GM23338 (cell line): ENCODE data around the gene ASB9. TPM values are rescaled to one million over a fixed set of nuclear protein-coding genes. Genes with fewer than 3 reads are reported as not detected.
"Not testable (repeated sequence)": the region's sequence is repeated elsewhere in the genome, so short reads cannot be mapped to it uniquely, and the experiment has no call there.

Experiments
- ATAC-seq: fragments of 200-7000 bp; cut with Tn5 transposase; 3 replicates; pipeline ENCODE4 v1.9.1; 2020
- DNase-seq: peaks from one replicate; pipeline ENCODE4 v3.0.0-alpha.2; 2015; ENCODE audit warnings: low spot score
- H2AFZ ChIP-seq: fragments of 200-600 bp; sonication (generic); 2 replicates; pipeline ENCODE4 v1.8.0; 2016; ENCODE audit warnings: antibody characterized with exemption, mild to moderate bottlenecking, moderate library complexity
- H3F3A ChIP-seq: fragments of 200-600 bp; sonication (generic); replicated peaks from 2 replicates; pipeline ENCODE4 v1.8.0; 2017; ENCODE audit warnings: antibody characterized with exemption, mixed run types, low read depth
- H3K27ac ChIP-seq: fragments of 200-600 bp; sonication (generic); 2 replicates; pipeline ENCODE4 v1.6.1; 2016; ENCODE audit warnings: low read depth
- H3K27me3 ChIP-seq: fragments of 200-600 bp; sonication (generic); 2 replicates; pipeline ENCODE4 v1.8.0; 2016; ENCODE audit warnings: mild to moderate bottlenecking, mixed run types, moderate library complexity; ENCODE audit not compliant: insufficient read depth
- H3K36me3 ChIP-seq: fragments of 200-600 bp; sonication (generic); 2 replicates; pipeline ENCODE4 v1.8.0; 2016; ENCODE audit warnings: mild to moderate bottlenecking; ENCODE audit not compliant: insufficient read depth
- H3K4me1 ChIP-seq: fragments of 200-600 bp; sonication (generic); 2 replicates; pipeline ENCODE4 v1.8.0; 2016; ENCODE audit warnings: mild to moderate bottlenecking, moderate library complexity; ENCODE audit not compliant: insufficient read depth
- H3K4me2 ChIP-seq: fragments of 200-600 bp; sonication (generic); 2 replicates; pipeline ENCODE4 v1.7.1; 2017; ENCODE audit warnings: mixed run types
- H3K4me3 ChIP-seq: fragments of 200-600 bp; sonication (generic); 2 replicates; pipeline ENCODE4 v1.6.1; 2016; ENCODE audit warnings: mixed run types
- H3K79me2 ChIP-seq: fragments of 200-600 bp; sonication (generic); replicated peaks from 2 replicates; pipeline ENCODE4 v1.8.0; 2017; ENCODE audit warnings: mild to moderate bottlenecking; ENCODE audit not compliant: insufficient read depth
- H3K9me2 ChIP-seq: fragments of 200-600 bp; sonication (generic); 2 replicates; pipeline ENCODE4 v1.8.0; 2017; ENCODE audit not compliant: insufficient read depth
- H4K20me1 ChIP-seq: fragments of 200-600 bp; sonication (generic); replicated peaks from 2 replicates; pipeline ENCODE4 v1.8.0; 2017; ENCODE audit warnings: mild to moderate bottlenecking; ENCODE audit not compliant: insufficient read depth
- H3K27ac Mint-ChIP-seq: 2 replicates; pipeline ENCODE4 v1.8.0; 2020; ENCODE audit warnings: inconsistent platforms, mild to moderate bottlenecking, moderate library complexity, mixed read lengths
- H3K27me3 Mint-ChIP-seq: 3 replicates; pipeline ENCODE4 v1.8.0; 2022; ENCODE audit warnings: low read depth, mild to moderate bottlenecking, moderate library complexity, mixed read lengths, inconsistent platforms; ENCODE audit not compliant: insufficient read depth, poor library complexity
- H3K36me3 Mint-ChIP-seq: 3 replicates; pipeline ENCODE4 v1.8.0; 2021; ENCODE audit warnings: low read depth, mild to moderate bottlenecking, inconsistent platforms, moderate library complexity, mixed read lengths
- H3K4me1 Mint-ChIP-seq: 3 replicates; pipeline ENCODE4 v1.8.0; 2020; ENCODE audit warnings: mild to moderate bottlenecking, inconsistent platforms, mixed read lengths
- H3K4me3 Mint-ChIP-seq: 3 replicates; pipeline ENCODE4 v1.8.0; 2021; ENCODE audit warnings: moderate library complexity, mild to moderate bottlenecking, inconsistent platforms, mixed read lengths
- H3K9me3 Mint-ChIP-seq: 3 replicates; pipeline ENCODE4 v1.8.0; 2020; ENCODE audit warnings: moderate library complexity, mild to moderate bottlenecking, inconsistent platforms, mixed read lengths
- ZNF114 ChIP-seq: fragments of 250-450 bp; sonication (Bioruptor Pico); IDR thresholded peaks from 2 replicates; pipeline ENCODE4 v1.5.0; 2020; ENCODE audit warnings: mild to moderate bottlenecking, moderate library complexity
- ZNF462 ChIP-seq: fragments of 250-450 bp; sonication (Bioruptor Pico); IDR thresholded peaks from 2 replicates; pipeline ENCODE4 v1.5.0; 2020; ENCODE audit warnings: mild to moderate bottlenecking, moderate library complexity
- polyA plus RNA-seq: library from polyadenylated mRNA; unstranded; fragments of >200 nt; fragmentation: Nextera tagmentation; extraction: Ambion mirVana; gene quantifications from 2 replicates; pipeline ENCODE4 v1.2.1, GENCODE V29; 2016
- total RNA-seq: library from RNA; depleted of rRNA; stranded (reverse); fragments of >200 nt; shearing (Covaris generic); gene quantifications from 2 replicates; pipeline ENCODE4 v1.2.3, GENCODE V29; 2014

The ASB9 gene
- total and polyA plus RNA-seq, 2 experiments from 2014 or later: 0.37 to 0.42 TPM

GRCh38 chrX:15277604-15278003 is 7.7 kb upstream of the ASB9 start:
- H4K20me1 ChIP-seq: no peaks in the 10 kb centered on the region
- H3K79me2 ChIP-seq: no peaks in the 10 kb centered on the region
- H3K4me3 ChIP-seq: no peak overlapping the region
- no peak overlapping the region for H3K4me2 ChIP-seq
- no peaks in the 10 kb centered on the region for H3F3A ChIP-seq
- Mint-ChIP-seq H3K9me3 (no peaks in the 10 kb centered on the region), H3K4me1 (no peaks in the 10 kb centered on the region), H3K27ac (no peak overlapping the region), H3K36me3 (no peaks in the 10 kb centered on the region), H3K27me3 (no peaks in the 10 kb centered on the region), H3K4me3 (no peak overlapping the region)
- DNase-seq (no peak), ATAC-seq (no peak)
- no peaks in the 10 kb centered on the region for H3K36me3 ChIP-seq
- TF ChIP-seq ZNF462: no peak
- no peak overlapping the region for H2AFZ ChIP-seq
- no peaks in the 10 kb centered on the region for H3K27me3 ChIP-seq
- no peak overlapping the region for H3K27ac ChIP-seq
- H3K9me2 ChIP-seq: no peaks in the 10 kb centered on the region
- H3K4me1 ChIP-seq: no peaks in the 10 kb centered on the region

GRCh38 chrX:15274946-15275345 is 5.1 kb upstream of the ASB9 start:
- TF ChIP-seq ZNF114 (CRISPR knock-in tag): no peak
- no peaks in the 10 kb centered on the region for H3K36me3 ChIP-seq
- Mint-ChIP-seq H3K9me3 (no peaks in the 10 kb centered on the region), H3K36me3 (no peaks in the 10 kb centered on the region), H3K4me1 (peaks cover 5% of the 10 kb centered on the region; the same call in 2 of the 3 replicates), H3K27ac (no peak overlapping the region), H3K27me3 (peaks cover 1% of the 10 kb centered on the region), H3K4me3 (no peak overlapping the region)
- H3K4me2 ChIP-seq: no peak overlapping the region
- no peaks in the 10 kb centered on the region for H4K20me1 ChIP-seq
- H3K4me3 ChIP-seq: no peak overlapping the region
- H2AFZ ChIP-seq: no peak overlapping the region
- no peaks in the 10 kb centered on the region for H3K9me2 ChIP-seq
- no peak for ATAC-seq
- no peak for DNase-seq
- no peaks in the 10 kb centered on the region for H3K79me2 ChIP-seq
- no peak overlapping the region for H3K27ac ChIP-seq
- no peaks in the 10 kb centered on the region; the same call in 1 of the 2 replicates for H3K4me1 ChIP-seq
- no peaks in the 10 kb centered on the region for H3K27me3 ChIP-seq
- no peaks in the 10 kb centered on the region for H3F3A ChIP-seq

DNA sequence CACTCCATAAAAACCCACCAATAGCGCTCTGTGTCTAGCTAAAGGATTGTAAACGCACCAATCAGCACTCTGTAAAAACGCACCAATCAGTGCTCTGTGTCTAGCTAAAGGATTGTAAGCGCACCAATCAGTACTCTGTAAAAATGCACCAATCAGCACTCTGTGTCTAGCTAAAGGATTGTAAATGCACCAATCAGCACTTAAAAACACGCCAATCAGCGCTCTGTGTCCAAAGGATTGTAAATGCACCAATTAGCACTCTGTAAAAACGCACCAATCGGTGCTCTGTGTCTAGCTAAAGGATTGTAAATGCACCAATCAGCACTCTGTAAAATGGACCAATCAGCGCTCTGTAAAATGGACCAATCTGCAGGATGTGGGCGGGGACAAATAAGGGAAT is 3.4 kb upstream of the ASB9 start:
- not testable (repeated sequence) for H3K27ac Mint-ChIP-seq, H3K4me1 Mint-ChIP-seq

More for the DNA sequence above, 3.4 kb upstream of the ASB9 start:
- not testable (repeated sequence) for H3K27ac ChIP-seq, H4K20me1 ChIP-seq, H3K4me1 ChIP-seq, H2AFZ ChIP-seq, H3K79me2 ChIP-seq, H3K36me3 ChIP-seq, H3F3A ChIP-seq, H3K9me3 Mint-ChIP-seq, H3K27me3 Mint-ChIP-seq, H3K4me3 Mint-ChIP-seq, ATAC-seq, H3K9me2 ChIP-seq, H3K4me3 ChIP-seq, H3K27me3 ChIP-seq, H3K4me2 ChIP-seq, DNase-seq, H3K36me3 Mint-ChIP-seq
